WERI-Rb-1 (cell line): ENCODE results near the gene BCAP31.
"Not testable (repeated sequence)": the region's sequence is repeated elsewhere in the genome, so short reads cannot be mapped to it uniquely, and the experiment has no call there.

ENCODE experiments used
- DNase-seq: peaks from one replicate; pipeline ENCODE4 v3.0.0-alpha.2; 2020
- H3K27ac ChIP-seq: fragments of 250-450 bp; sonication (Bioruptor Pico); 2 replicates; pipeline ENCODE4 v1.5.1; 2020; ENCODE audit warnings: mild to moderate bottlenecking, moderate library complexity
- H3K27me3 ChIP-seq: fragments of 250-450 bp; sonication (Bioruptor Pico); 2 replicates; pipeline ENCODE4 v1.5.1; 2021; ENCODE audit warnings: mild to moderate bottlenecking, low read depth, moderate library complexity; ENCODE audit not compliant: insufficient read depth, severe bottlenecking
- H3K36me3 ChIP-seq: fragments of 250-450 bp; sonication (Bioruptor Pico); 2 replicates; pipeline ENCODE4 v1.5.1; 2020; ENCODE audit warnings: mild to moderate bottlenecking, moderate library complexity
- H3K4me3 ChIP-seq: 2 replicates; pipeline ENCODE4 v1.5.1; 2011; ENCODE audit warnings: low read depth, mild to moderate bottlenecking, control low read depth, low read length
- H3K9me3 ChIP-seq: fragments of 250-450 bp; sonication (Bioruptor Pico); 2 replicates; pipeline ENCODE4 v1.5.1; 2021; ENCODE audit warnings: mild to moderate bottlenecking, moderate library complexity; ENCODE audit not compliant: severe bottlenecking
- CTCF ChIP-seq: IDR thresholded peaks from 2 replicates; pipeline ENCODE4 v1.5.1; 2011; ENCODE audit warnings: low read depth, mild to moderate bottlenecking, control low read depth, inconsistent platforms, low read length

Gene BCAP31

GRCh38 chrX:153697924-153698865, 26.0 kb downstream of the BCAP31 start:
- no peak overlapping the region for H3K4me3 ChIP-seq
- no peaks in the 10 kb centered on the region for H3K9me3 ChIP-seq
- no peak for TF ChIP-seq CTCF
- H3K27ac ChIP-seq: no peak overlapping the region; the same call in 1 of the 2 replicates
- peaks cover 34% of the 10 kb centered on the region for H3K36me3 ChIP-seq
- DNase-seq: no peak
- H3K27me3 ChIP-seq: no peaks in the 10 kb centered on the region

- not testable (repeated sequence) for H3K4me3 ChIP-seq, H3K27me3 ChIP-seq, DNase-seq, H3K9me3 ChIP-seq, H3K27ac ChIP-seq
- peaks cover 39% of the 10 kb centered on the region for H3K36me3 ChIP-seq
These were observed 27.0 kb downstream of the BCAP31 start for GRCh38 chrX:153696986-153697722.

GRCh38 chrX:153696538-153696937, 27.6 kb downstream of the BCAP31 start:
- not testable (repeated sequence) for H3K4me3 ChIP-seq, DNase-seq, H3K27ac ChIP-seq, H3K27me3 ChIP-seq, H3K9me3 ChIP-seq
- H3K36me3 ChIP-seq: peaks cover 46% of the 10 kb centered on the region

- DNase-seq: no peak
- no peak overlapping the region for H3K4me3 ChIP-seq
- no peaks in the 10 kb centered on the region for H3K27me3 ChIP-seq
- no peaks in the 10 kb centered on the region for H3K9me3 ChIP-seq
- peaks cover 50% of the 10 kb centered on the region for H3K36me3 ChIP-seq
- no peak overlapping the region for H3K27ac ChIP-seq
- TF ChIP-seq CTCF: no peak
These were observed 28.1 kb downstream of the BCAP31 start for GRCh38 chrX:153696100-153696499.

- no peak for TF ChIP-seq CTCF
- no peak overlapping the region for H3K4me3 ChIP-seq
- no peak overlapping the region for H3K27ac ChIP-seq
- no peak for DNase-seq
- H3K9me3 ChIP-seq: no peaks in the 10 kb centered on the region
- no peaks in the 10 kb centered on the region for H3K27me3 ChIP-seq
- H3K36me3 ChIP-seq: peaks cover 58% of the 10 kb centered on the region
These were observed 29.4 kb downstream of the BCAP31 start for GRCh38 chrX:153694687-153695270.

- not testable (repeated sequence) for H3K4me3 ChIP-seq, DNase-seq, H3K27ac ChIP-seq, H3K9me3 ChIP-seq, H3K27me3 ChIP-seq
- H3K36me3 ChIP-seq: peaks cover 58% of the 10 kb centered on the region
These were observed 29.9 kb downstream of the BCAP31 start for GRCh38 chrX:153694256-153694655.
